Activated CD4-positive, alpha-beta memory T cell treated with anti-CD3 and anti-CD28 coated beads, Interleukin-2, amount 10 ng/mL, durations not matched to agents 7 days and 5 days (primary cell): ENCODE results near the gene BNC1. TPM values are rescaled to one million over a fixed set of nuclear protein-coding genes. Genes with fewer than 3 reads are reported as not detected.

Experiments used
- CTCF ChIA-PET: fragments of 350-600 bp; sonication (Branson Sonifier 250); formaldehyde crosslinking; loops from one replicate; lab custom pipeline; 2021; ENCODE audit warnings: antibody characterized with exemption, inconsistent platforms; lab: Charles Lee
- POLR2A ChIA-PET: fragments of 350-600 bp; sonication (Branson Sonifier 250); formaldehyde crosslinking; loops from one replicate; lab custom pipeline; 2021; ENCODE audit warnings: antibody characterized with exemption; lab: Charles Lee
- DNase-seq: peaks from one replicate; pipeline ENCODE4 v3.0.0-alpha.2; 2020
- H3K27ac Mint-ChIP-seq: one replicate; pipeline ENCODE4 v1.8.0; 2021; ENCODE audit warnings: mild to moderate bottlenecking, mixed read lengths
- H3K27me3 Mint-ChIP-seq: one replicate; pipeline ENCODE4 v1.8.0; 2021; ENCODE audit warnings: mixed read lengths
- H3K36me3 Mint-ChIP-seq: one replicate; pipeline ENCODE4 v1.8.0; 2021; ENCODE audit warnings: low read depth, mixed read lengths
- H3K4me1 Mint-ChIP-seq: one replicate; pipeline ENCODE4 v1.8.0; 2021; ENCODE audit warnings: mixed read lengths
- H3K4me3 Mint-ChIP-seq: one replicate; pipeline ENCODE4 v1.8.0; 2021; ENCODE audit warnings: mild to moderate bottlenecking, mixed read lengths
- H3K9me3 Mint-ChIP-seq: one replicate; pipeline ENCODE4 v1.8.0; 2021; ENCODE audit warnings: mixed read lengths
- total RNA-seq, 2 experiments: library from RNA; stranded (reverse); gene quantifications; one replicate each; pipeline ENCODE4 v1.2.3, GENCODE V29; 2021

Gene BNC1, protein sequence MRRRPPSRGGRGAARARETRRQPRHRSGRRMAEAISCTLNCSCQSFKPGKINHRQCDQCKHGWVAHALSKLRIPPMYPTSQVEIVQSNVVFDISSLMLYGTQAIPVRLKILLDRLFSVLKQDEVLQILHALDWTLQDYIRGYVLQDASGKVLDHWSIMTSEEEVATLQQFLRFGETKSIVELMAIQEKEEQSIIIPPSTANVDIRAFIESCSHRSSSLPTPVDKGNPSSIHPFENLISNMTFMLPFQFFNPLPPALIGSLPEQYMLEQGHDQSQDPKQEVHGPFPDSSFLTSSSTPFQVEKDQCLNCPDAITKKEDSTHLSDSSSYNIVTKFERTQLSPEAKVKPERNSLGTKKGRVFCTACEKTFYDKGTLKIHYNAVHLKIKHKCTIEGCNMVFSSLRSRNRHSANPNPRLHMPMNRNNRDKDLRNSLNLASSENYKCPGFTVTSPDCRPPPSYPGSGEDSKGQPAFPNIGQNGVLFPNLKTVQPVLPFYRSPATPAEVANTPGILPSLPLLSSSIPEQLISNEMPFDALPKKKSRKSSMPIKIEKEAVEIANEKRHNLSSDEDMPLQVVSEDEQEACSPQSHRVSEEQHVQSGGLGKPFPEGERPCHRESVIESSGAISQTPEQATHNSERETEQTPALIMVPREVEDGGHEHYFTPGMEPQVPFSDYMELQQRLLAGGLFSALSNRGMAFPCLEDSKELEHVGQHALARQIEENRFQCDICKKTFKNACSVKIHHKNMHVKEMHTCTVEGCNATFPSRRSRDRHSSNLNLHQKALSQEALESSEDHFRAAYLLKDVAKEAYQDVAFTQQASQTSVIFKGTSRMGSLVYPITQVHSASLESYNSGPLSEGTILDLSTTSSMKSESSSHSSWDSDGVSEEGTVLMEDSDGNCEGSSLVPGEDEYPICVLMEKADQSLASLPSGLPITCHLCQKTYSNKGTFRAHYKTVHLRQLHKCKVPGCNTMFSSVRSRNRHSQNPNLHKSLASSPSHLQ
- not detected for total RNA-seq

DNA sequence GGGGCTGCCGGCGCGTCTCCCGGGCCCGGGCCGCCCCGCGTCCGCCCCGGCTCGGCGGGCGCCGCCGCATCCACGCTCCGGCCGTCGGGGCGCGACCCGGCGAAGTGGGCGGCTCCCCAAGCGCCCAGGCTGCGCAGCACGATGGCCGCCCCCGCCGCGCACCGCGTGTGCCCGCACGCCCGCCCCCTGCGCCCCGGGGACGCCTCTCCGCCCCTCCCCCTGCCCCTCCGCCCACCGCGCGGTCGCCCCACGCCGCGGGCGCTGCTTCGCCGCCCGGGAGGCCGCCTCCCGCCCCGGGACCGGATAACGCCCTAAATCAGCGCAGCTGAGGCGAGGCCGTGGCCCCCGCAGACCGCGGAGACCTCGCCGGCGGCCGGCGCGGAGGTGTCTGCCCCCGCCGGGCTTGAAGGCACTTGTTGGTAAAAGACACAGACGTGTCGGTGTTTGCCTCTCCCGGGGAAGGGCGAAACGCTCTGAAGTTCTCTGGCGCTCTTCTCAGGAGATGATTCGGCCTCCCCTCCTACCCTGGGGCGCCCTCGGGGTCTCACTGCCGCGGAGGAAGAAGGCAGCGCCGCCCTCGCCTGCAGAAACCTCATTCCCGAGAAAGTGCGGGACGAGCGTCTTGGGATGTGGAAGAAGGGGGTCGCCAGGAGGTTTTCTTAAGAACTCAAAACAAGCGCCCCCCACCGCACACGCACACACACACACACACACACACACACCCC is at the start of gene BNC1:
TSS of gene BNC1 (minus strand) at position 106 of the 725 bp plus-strand sequence. CDS start at position 70, 36 bp downstream.
- peaks cover 68% of the 10 kb centered on the region for H3K27me3 Mint-ChIP-seq
- H3K4me3 Mint-ChIP-seq: no peak within 1 kb of the TSS
- DNase-seq: no peak
- peaks cover 3% of the 10 kb centered on the region for H3K4me1 Mint-ChIP-seq
- ChIA-PET CTCF (no interaction called here), POLR2A (no interaction called here)
- no peaks in the 10 kb centered on the region for H3K9me3 Mint-ChIP-seq
- no peaks in the 10 kb centered on the region for H3K36me3 Mint-ChIP-seq
- no peak within 1 kb of the TSS for H3K27ac Mint-ChIP-seq

DNA sequence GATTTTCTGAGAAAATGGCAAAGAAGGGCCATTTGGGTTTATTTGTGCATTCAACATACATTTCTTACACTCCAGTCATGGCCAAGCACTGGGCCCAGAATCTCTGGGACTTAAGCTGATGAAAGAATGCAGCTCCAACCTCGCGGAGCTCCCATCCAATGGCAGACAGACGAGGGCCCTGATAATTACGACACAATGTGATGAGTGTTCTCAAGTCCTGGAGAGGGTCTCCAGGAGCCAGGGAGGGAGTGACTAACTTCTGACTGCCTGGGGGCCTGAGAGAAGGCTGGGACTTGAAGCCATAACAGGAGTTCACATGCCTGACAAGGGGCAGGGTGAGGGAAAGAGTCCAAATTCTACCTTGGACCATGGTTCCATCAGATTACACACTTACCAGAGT is 42.6 kb upstream of the BNC1 start:
- Mint-ChIP-seq H3K4me3 (no peak overlapping the region), H3K27me3 (no peaks in the 10 kb centered on the region), H3K9me3 (no peaks in the 10 kb centered on the region), H3K36me3 (no peaks in the 10 kb centered on the region), H3K27ac (no peak overlapping the region), H3K4me1 (no peaks in the 10 kb centered on the region)
- ChIA-PET POLR2A (no interaction called here), CTCF (no interaction called here)
- DNase-seq: no peak

DNA sequence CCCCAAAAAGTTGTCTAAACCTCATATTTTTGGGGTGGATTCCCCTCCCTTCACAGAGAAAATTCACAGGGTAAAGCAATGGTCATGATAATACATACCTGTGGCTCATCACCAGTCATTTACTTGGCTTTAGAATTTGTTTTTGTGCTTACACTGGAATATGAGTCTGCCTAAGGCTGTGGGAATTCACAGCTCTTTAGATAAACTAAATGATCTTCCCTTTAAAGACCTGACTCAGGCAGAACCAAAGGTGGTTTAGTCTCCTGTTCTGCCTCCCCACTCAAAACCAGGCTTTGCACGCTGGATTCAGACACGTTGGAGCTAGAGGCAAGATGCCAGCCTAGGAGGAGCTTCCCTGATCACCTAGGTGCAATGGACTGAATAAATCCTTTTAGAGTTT is 40.3 kb upstream of the BNC1 start:
- Mint-ChIP-seq H3K9me3 (no peaks in the 10 kb centered on the region), H3K27ac (no peak overlapping the region), H3K27me3 (peaks cover 2% of the 10 kb centered on the region), H3K4me1 (no peaks in the 10 kb centered on the region), H3K4me3 (no peak overlapping the region), H3K36me3 (no peaks in the 10 kb centered on the region)
- ChIA-PET POLR2A (no interaction called here), CTCF (no interaction called here)
- no peak for DNase-seq

DNA sequence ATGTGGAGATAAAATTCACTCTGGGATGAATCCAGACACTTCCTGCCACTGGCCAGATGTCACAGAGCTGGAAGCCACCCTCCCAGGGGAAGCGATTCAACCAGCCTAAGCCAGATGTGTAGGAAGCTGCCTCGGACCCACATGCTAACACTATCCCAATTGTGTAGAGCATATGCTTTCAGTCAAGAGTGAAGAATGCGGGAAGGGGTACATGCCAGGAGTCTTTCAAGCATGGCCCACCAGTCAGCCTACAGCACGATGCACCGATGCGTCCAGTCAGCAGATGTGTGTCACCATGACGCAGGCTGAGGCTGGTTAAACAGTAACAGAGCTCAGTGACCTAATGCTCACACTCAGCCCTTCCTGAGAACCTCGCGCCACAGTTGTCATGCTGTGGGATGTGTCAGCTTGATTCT is 38.8 kb upstream of the BNC1 start:
- no peaks in the 10 kb centered on the region for H3K4me1 Mint-ChIP-seq
- H3K27ac Mint-ChIP-seq: no peak overlapping the region
- no peaks in the 10 kb centered on the region for H3K36me3 Mint-ChIP-seq
- CTCF ChIA-PET: no interaction called here
- POLR2A ChIA-PET: no interaction called here
- peaks cover 2% of the 10 kb centered on the region for H3K27me3 Mint-ChIP-seq
- DNase-seq: no peak
- no peak overlapping the region for H3K4me3 Mint-ChIP-seq
- no peaks in the 10 kb centered on the region for H3K9me3 Mint-ChIP-seq

DNA sequence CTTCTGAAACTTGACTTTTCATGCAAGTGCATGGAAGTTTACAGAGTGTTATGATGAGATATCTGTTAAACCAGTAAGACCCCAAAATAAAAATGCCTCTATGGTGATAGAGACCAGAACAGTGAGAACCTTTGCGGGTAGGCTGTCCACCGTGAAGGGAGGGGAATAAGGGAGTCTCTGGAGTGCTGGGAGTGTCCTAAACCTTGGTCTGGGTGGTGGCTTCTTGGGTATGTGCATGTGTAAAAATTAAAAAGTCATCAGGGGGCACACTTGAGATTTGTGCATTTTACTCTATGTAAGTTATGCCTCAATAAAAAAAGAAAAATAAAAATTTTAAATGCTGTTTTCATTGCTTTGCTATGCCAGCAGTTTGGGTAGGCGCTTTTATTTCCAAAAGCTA is 38.2 kb upstream of the BNC1 start:
- Mint-ChIP-seq H3K4me3 (no peak overlapping the region), H3K27me3 (peaks cover 2% of the 10 kb centered on the region), H3K4me1 (no peaks in the 10 kb centered on the region), H3K9me3 (no peaks in the 10 kb centered on the region), H3K27ac (no peak overlapping the region), H3K36me3 (no peaks in the 10 kb centered on the region)
- CTCF ChIA-PET: no interaction called here
- POLR2A ChIA-PET: no interaction called here
- DNase-seq: no peak

DNA sequence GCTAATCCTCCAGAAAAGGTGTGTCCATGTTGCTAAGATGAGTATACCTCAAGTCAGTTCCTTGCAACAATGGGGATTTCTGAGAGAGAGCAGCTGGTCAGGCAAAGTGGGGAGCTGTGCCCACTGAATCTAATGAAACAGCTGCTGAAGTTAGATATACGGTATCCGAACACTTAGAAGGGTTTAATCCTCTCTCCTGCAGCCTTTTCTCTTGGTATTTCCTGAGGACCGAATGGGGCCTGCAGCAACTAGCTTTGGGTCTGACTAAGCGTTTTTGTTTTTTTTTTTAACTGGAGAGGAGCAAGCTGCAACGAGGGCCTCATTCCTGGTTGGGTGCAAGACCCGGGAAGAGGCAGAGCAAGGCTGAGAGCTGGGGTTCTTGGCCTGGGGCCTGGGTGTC is 37.6 kb upstream of the BNC1 start:
- no peak for DNase-seq
- ChIA-PET POLR2A (no interaction called here), CTCF (no interaction called here)
- Mint-ChIP-seq H3K36me3 (no peaks in the 10 kb centered on the region), H3K9me3 (no peaks in the 10 kb centered on the region), H3K27ac (no peak overlapping the region), H3K4me1 (no peaks in the 10 kb centered on the region), H3K27me3 (peaks cover 2% of the 10 kb centered on the region), H3K4me3 (no peak overlapping the region)

DNA sequence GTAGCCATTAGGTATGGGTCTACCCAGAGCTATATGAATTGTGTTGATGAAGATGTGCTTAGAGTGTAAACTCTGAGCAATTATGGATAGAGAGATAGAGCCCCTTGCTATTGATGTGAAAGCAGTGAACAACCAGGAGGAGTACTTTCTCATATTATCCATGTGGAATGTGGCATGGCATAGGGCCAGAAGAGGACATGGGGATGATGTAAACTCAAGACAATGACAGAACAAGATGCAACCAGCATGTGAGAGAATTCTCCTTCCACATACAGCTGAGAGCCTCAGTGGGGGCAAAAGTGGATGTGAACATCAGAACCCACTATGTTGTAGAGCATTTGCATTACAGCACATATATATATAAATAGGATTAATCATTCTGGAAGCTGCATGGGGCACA is 36.4 kb upstream of the BNC1 start:
- ChIA-PET CTCF (no interaction called here), POLR2A (no interaction called here)
- no peaks in the 10 kb centered on the region for H3K36me3 Mint-ChIP-seq
- H3K9me3 Mint-ChIP-seq: no peaks in the 10 kb centered on the region
- H3K27me3 Mint-ChIP-seq: peaks cover 4% of the 10 kb centered on the region
- H3K4me1 Mint-ChIP-seq: no peaks in the 10 kb centered on the region
- H3K27ac Mint-ChIP-seq: no peak overlapping the region
- no peak overlapping the region for H3K4me3 Mint-ChIP-seq
- DNase-seq: no peak

DNA sequence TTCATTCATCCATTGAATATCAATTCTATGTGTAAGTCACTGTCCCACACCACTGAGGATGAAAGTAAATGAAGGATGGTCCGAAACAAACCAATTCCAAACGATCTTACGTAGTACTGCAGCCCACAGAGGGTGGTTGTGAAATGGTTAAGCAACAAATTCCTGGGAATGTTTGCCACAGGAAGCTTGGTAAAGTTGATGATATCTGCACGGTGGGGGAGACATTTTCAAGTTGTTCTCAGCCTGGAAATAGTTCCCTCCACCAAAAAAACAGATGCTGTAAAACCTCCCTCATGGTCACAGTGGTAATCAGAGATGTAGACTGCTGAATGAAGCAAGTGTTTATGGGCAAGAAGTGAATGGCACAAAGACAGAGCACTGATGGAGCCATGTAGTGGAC is 35.9 kb upstream of the BNC1 start:
- Mint-ChIP-seq H3K27me3 (peaks cover 4% of the 10 kb centered on the region), H3K4me1 (no peaks in the 10 kb centered on the region), H3K4me3 (no peak overlapping the region), H3K27ac (no peak overlapping the region), H3K9me3 (no peaks in the 10 kb centered on the region), H3K36me3 (no peaks in the 10 kb centered on the region)
- POLR2A ChIA-PET: no interaction called here
- no peak for DNase-seq
- CTCF ChIA-PET: no interaction called here

DNA sequence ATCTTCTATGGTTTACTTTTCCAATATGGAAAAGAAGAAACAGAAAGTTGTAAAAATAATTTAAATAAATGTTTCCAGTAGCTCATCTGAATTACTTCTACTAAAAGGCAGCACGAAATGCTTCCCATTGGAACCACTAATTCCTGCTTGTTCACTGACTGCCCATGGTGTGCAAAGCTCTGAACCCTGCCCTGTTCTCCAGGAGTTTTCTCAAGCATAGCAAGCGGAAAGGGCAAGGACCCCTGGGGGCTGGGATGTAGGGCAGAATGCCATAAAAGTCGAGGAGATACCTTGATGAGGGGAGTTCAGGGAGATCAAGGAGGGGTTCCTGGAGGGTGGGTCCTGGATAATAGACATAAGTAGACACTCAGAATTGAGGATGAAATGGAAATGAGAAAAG is 35.3 kb upstream of the BNC1 start:
- no peaks in the 10 kb centered on the region for H3K36me3 Mint-ChIP-seq
- ChIA-PET POLR2A (no interaction called here), CTCF (no interaction called here)

DNA sequence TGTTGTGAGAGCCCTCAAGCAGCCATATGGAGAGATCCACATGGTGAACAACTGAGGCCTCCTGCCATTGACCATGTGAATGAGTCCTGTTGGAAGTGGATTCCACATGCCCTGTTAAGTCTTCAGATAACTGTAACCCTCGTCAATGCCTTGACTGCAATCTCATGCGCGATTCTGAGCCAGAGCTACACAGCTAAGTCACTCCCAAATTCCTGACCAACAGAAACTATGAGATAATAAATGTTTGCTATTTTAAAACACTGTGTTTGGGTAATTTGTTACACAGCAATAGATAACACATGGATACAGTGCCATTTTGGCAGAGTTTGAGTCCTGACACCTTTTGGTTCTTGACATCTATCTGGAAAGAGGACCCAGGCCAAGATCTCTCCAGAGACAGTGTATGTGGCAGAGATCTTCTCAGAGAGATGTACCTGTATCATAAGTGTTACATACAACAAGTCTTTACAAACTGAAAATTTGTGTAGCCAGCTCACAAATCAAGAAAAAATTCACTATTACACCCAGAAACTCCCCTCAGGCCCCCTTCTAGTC is 34.5 kb upstream of the BNC1 start:
- Mint-ChIP-seq H3K4me3 (no peak overlapping the region), H3K36me3 (no peaks in the 10 kb centered on the region), H3K9me3 (no peaks in the 10 kb centered on the region), H3K27ac (no peak overlapping the region), H3K4me1 (no peaks in the 10 kb centered on the region), H3K27me3 (peaks cover 4% of the 10 kb centered on the region)
- ChIA-PET POLR2A (no interaction called here), CTCF (no interaction called here)
- DNase-seq: no peak

More for the DNA sequence above, 35.3 kb upstream of the BNC1 start:
- no peak for DNase-seq
- no peak overlapping the region for H3K4me3 Mint-ChIP-seq
- H3K4me1 Mint-ChIP-seq: no peaks in the 10 kb centered on the region
- H3K27me3 Mint-ChIP-seq: peaks cover 4% of the 10 kb centered on the region
- no peak overlapping the region for H3K27ac Mint-ChIP-seq
- no peaks in the 10 kb centered on the region for H3K9me3 Mint-ChIP-seq

DNA sequence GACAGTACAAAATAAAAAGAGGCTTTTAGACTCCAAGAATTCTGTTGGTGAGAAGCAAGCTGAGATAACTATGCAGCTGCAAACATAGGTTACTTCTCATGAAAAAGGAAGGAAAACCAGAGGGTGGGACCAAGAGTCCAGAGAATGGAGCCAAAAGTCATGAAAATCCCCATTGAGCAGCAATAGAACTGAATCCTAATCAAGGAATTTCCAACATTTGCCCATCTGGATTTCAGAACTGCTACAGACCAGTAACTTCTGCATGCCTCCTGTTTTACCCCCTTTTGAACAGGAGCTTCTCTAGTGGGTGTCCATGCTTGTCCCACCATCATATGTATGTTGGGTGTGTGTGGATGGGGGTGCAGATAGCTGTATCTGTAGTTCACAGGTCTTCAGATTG is 33.6 kb upstream of the BNC1 start:
- no peaks in the 10 kb centered on the region for H3K9me3 Mint-ChIP-seq
- peaks cover 4% of the 10 kb centered on the region for H3K27me3 Mint-ChIP-seq
- no peak overlapping the region for H3K27ac Mint-ChIP-seq
- ChIA-PET POLR2A (no interaction called here), CTCF (no interaction called here)
- no peak overlapping the region for H3K4me3 Mint-ChIP-seq
- H3K4me1 Mint-ChIP-seq: no peaks in the 10 kb centered on the region
- no peak for DNase-seq
- H3K36me3 Mint-ChIP-seq: no peaks in the 10 kb centered on the region

DNA sequence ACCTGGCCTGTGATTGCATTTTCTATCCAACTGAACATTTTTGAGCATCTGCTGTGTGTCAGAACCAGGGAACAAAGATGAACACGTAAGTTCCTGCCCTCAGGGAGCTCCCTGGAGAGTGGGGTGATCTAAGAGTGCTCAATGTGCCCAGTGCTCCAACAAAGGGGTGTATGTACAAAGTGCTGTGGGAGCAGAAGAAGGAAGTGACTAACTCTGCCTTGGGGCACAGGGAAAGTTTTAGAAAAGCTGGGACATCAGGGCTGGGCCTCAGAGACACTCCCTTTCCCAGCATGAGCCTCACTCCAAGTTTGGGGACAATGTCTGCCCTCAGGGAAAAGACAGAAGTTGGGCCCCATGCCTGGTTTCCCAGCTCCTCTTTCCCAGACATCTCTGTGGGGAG is 27.6 kb upstream of the BNC1 start:
- Mint-ChIP-seq H3K4me1 (no peaks in the 10 kb centered on the region), H3K27ac (no peak overlapping the region), H3K36me3 (no peaks in the 10 kb centered on the region), H3K27me3 (peaks cover 2% of the 10 kb centered on the region), H3K9me3 (no peaks in the 10 kb centered on the region), H3K4me3 (no peak overlapping the region)
- CTCF ChIA-PET: no interaction called here
- POLR2A ChIA-PET: no interaction called here
- no peak for DNase-seq
